Keratinocyte (primary cell): ENCODE results near the gene NDUFA11. TPM values are rescaled to one million over a fixed set of nuclear protein-coding genes. Genes with fewer than 3 reads are reported as not detected.

Source experiments
- DNase-seq: peaks from one replicate; pipeline ENCODE4 v3.0.0-alpha.2; 2011; ENCODE audit warnings: low read depth, missing footprints, low spot score
- FAIRE-seq: peaks from 2 replicates; lab custom pipeline; 2011; peaks lifted over from hg19 to GRCh38; lab: Jason Lieb, UNC
- H2AFZ ChIP-seq: 2 replicates; pipeline ENCODE4 v1.6.0; 2012; ENCODE audit warnings: low read length, control low read depth, inconsistent platforms; ENCODE audit not compliant: control insufficient read depth
- H3K27ac ChIP-seq: 2 replicates; pipeline ENCODE4 v1.5.1; 2011; ENCODE audit warnings: low read length; ENCODE audit not compliant: control insufficient read depth, insufficient read depth
- H3K27me3 ChIP-seq: 3 replicates; pipeline ENCODE4 v1.6.0; 2011; ENCODE audit warnings: low read length; ENCODE audit not compliant: control insufficient read depth, insufficient read depth; ENCODE audit errors: extremely low read depth
- H3K36me3 ChIP-seq, 2 experiments: 2 replicates in 1 of 2; 3 replicates in 1 of 2; pipeline ENCODE4 v1.5.1; 2011; ENCODE audit warnings: low read length in 2 of 2, mild to moderate bottlenecking in 1 of 2; ENCODE audit not compliant: control insufficient read depth in 2 of 2, insufficient read depth in 2 of 2; ENCODE audit errors: extremely low read depth in 1 of 2
- H3K4me1 ChIP-seq: 3 replicates; pipeline ENCODE4 v1.5.1; 2011; ENCODE audit warnings: low read length; ENCODE audit not compliant: control insufficient read depth, insufficient read depth; ENCODE audit errors: extremely low read depth
- H3K4me2 ChIP-seq: 3 replicates; pipeline ENCODE4 v1.6.0; 2011; ENCODE audit warnings: low read depth, low read length; ENCODE audit not compliant: control insufficient read depth, insufficient read depth; ENCODE audit errors: extremely low read depth
- H3K4me3 ChIP-seq, 3 experiments: fragments of 200-600 bp in 1 of 3; sonication (generic) in 1 of 3; 2 replicates in 2 of 3; 3 replicates in 1 of 3; pipeline ENCODE4 v1.5.1; 2011 to 2016; ENCODE audit warnings: low read length in 3 of 3, mild to moderate bottlenecking in 3 of 3, control low read depth in 2 of 3, inconsistent platforms in 1 of 3, low read depth in 1 of 3, mixed read lengths in 1 of 3, mixed run types in 1 of 3, moderate library complexity in 1 of 3; ENCODE audit not compliant: control insufficient read depth in 2 of 3, insufficient read depth in 2 of 3; ENCODE audit errors: extremely low read depth in 1 of 3
- H3K79me2 ChIP-seq: 2 replicates; pipeline ENCODE4 v1.6.0; 2012; ENCODE audit warnings: low read length; ENCODE audit not compliant: control insufficient read depth, insufficient read depth
- H3K9ac ChIP-seq: 3 replicates; pipeline ENCODE4 v1.6.0; 2011; ENCODE audit warnings: low read length; ENCODE audit not compliant: control insufficient read depth, insufficient read depth; ENCODE audit errors: extremely low read depth
- H3K9me1 ChIP-seq: 3 replicates; pipeline ENCODE4 v1.6.0; 2011; ENCODE audit warnings: low read length; ENCODE audit not compliant: control insufficient read depth, insufficient read depth; ENCODE audit errors: extremely low read depth
- H3K9me3 ChIP-seq: 2 replicates; pipeline ENCODE4 v1.5.1; 2012; ENCODE audit warnings: low read depth, low read length; ENCODE audit not compliant: control insufficient read depth
- H4K20me1 ChIP-seq: 3 replicates; pipeline ENCODE4 v1.6.0; 2011; ENCODE audit warnings: low read length; ENCODE audit not compliant: control insufficient read depth, insufficient read depth; ENCODE audit errors: extremely low read depth
- CTCF ChIP-seq, 3 experiments: IDR thresholded peaks in 1 of 3; conservative IDR thresholded peaks in 1 of 3; optimal IDR thresholded peaks in 1 of 3; 2 replicates in 2 of 3; 3 replicates in 1 of 3; pipeline versions ENCODE3 to v1.5.1; 2011; ENCODE audit warnings: low read length in 3 of 3, mild to moderate bottlenecking in 3 of 3, moderate library complexity in 2 of 3, control low read depth in 1 of 3, inconsistent platforms in 1 of 3; ENCODE audit not compliant: insufficient read depth in 2 of 3; ENCODE audit errors: extremely low read depth in 1 of 3
- EZH2 ChIP-seq: IDR thresholded peaks from one replicate; pipeline ENCODE4 v1.6.1; 2012; ENCODE audit warnings: inconsistent platforms, mild to moderate bottlenecking, low read length, moderate library complexity
- dilution Hi-C: fragments of 300-500 bp; cut with MboI; formaldehyde crosslinking; loops from one replicate; pipeline ENCODE4 v1.7.0; 2020; ENCODE audit warnings: low sequenced_read_pairs; ENCODE audit not compliant: extremely low pct_ligation_motif_present
- polyA plus RNA-seq, 5 experiments: library from polyadenylated mRNA; depleted of rRNA in 3 of 5; stranded (reverse) in 3 of 5; stranded (forward) in 1 of 5; unstranded in 1 of 5; fragments of >200 nt; gene quantifications; 1 replicate in 1 of 5; 2 replicates in 3 of 5; 3 replicates in 1 of 5; pipeline versions ENCODE4 v1.2.1 to v1.2.3, GENCODE V29; 2011 to 2012; ENCODE audit warnings: missing spikeins in 2 of 5, low read depth in 1 of 5, low replicate concordance in 1 of 5

Gene NDUFA11
- polyA plus RNA-seq, 1 donor (not counting 4 experiments of a cell fraction or from before 2014, with no cell fraction given) = 122 TPM

GRCh38 chr19:5891572-5891937, 12.0 kb downstream of the NDUFA11 start:
- no peak overlapping the region for H3K9ac ChIP-seq
- H3K4me3 ChIP-seq = no peak overlapping the region
- dilution Hi-C loops = no loop called here
- H3K27me3 ChIP-seq = no peaks in the 10 kb centered on the region
- H3K27ac ChIP-seq = no peak overlapping the region
- no peak overlapping the region for H2AFZ ChIP-seq
- H3K79me2 ChIP-seq = no peaks in the 10 kb centered on the region
- no peaks in the 10 kb centered on the region for H3K9me3 ChIP-seq
- no peak for FAIRE-seq
- no peaks in the 10 kb centered on the region for H3K9me1 ChIP-seq
- H3K36me3 ChIP-seq = peaks cover 5 to 14% of the 10 kb centered on the region in 2 experiments
- H3K4me2 ChIP-seq = no peak overlapping the region
- H3K4me1 ChIP-seq = peaks cover 18% of the 10 kb centered on the region
- DNase-seq = no peak
- TF ChIP-seq EZH2 (no peak), CTCF (optimal IDR thresholded peaks at IDR 0.05 in 1 of 3, IDR thresholded peaks at IDR 0.05 in 1 of 3, conservative IDR thresholded peaks at IDR 0.05 in 1 of 3; ENCODE audit: extremely low read depth in 1 of 3, insufficient read depth in 2 of 3, low read length in 3 of 3) (no peak)
- no peaks in the 10 kb centered on the region for H4K20me1 ChIP-seq

- no peak overlapping the region for H3K4me2 ChIP-seq
- H3K9me3 ChIP-seq = no peaks in the 10 kb centered on the region
- H3K9me1 ChIP-seq = no peaks in the 10 kb centered on the region
- dilution Hi-C loops = no loop called here
- no peak overlapping the region for H2AFZ ChIP-seq
- DNase-seq = no peak
- no peaks in the 10 kb centered on the region for H3K27me3 ChIP-seq
- peaks cover 18% of the 10 kb centered on the region for H3K4me1 ChIP-seq
- TF ChIP-seq EZH2 = no peak
- no peaks in the 10 kb centered on the region for H3K79me2 ChIP-seq
- H3K36me3 ChIP-seq = peaks cover 0 to 3% of the 10 kb centered on the region in 2 experiments
- no peak overlapping the region for H3K4me3 ChIP-seq
- no peak for FAIRE-seq
- H4K20me1 ChIP-seq = no peaks in the 10 kb centered on the region
- H3K9ac ChIP-seq = no peak overlapping the region
- H3K27ac ChIP-seq = no peak overlapping the region
Measured at GRCh38 chr19:5890099-5890498, 13.5 kb downstream of the NDUFA11 start.

DNA sequence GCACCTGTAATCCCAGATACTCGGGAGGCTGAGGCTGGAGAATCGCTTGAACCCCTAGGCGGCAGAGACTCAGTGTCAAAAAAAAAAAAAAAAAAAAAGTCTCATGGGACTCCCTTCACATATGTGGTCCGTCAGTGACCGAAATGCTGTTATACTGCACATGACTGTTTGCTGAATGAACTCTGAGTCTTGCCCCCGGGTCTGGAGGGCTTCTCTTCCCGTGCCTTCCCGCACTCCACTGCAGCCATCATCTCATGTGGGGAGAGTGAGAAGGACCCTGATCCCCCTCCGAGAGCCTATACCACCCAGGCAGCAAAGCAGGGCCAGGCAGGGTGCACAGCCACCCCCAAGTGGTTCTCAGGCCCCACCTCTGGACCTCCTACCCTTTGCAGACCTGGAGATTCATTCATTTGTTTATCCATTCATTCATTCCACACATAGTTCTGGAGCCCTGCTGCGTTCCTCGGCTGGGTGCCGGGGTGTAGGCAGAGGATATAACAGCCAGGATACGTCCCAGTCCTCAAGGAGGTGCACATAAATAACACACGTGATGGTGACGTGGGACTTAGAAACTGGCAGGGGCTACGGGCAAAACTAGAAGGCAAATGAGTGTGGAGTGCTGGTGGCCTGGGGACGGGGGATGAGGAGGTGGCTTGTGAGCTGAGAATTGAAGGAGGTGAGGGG, 14.2 kb downstream of the NDUFA11 start:
- dilution Hi-C loops = no loop called here
- FAIRE-seq = no peak
- no peak overlapping the region for H3K27ac ChIP-seq
- no peaks in the 10 kb centered on the region for H4K20me1 ChIP-seq
- no peak overlapping the region for H3K9ac ChIP-seq
- no peaks in the 10 kb centered on the region for H3K9me1 ChIP-seq
- DNase-seq = no peak
- no peaks in the 10 kb centered on the region for H3K27me3 ChIP-seq
- no peaks in the 10 kb centered on the region for H3K9me3 ChIP-seq
- no peak overlapping the region for H3K4me2 ChIP-seq
- H3K4me1 ChIP-seq = peaks cover 12% of the 10 kb centered on the region
- H3K79me2 ChIP-seq = no peaks in the 10 kb centered on the region
- TF ChIP-seq EZH2 (no peak), CTCF (optimal IDR thresholded peaks at IDR 0.05 in 1 of 3, IDR thresholded peaks at IDR 0.05 in 1 of 3, conservative IDR thresholded peaks at IDR 0.05 in 1 of 3; ENCODE audit: extremely low read depth in 1 of 3, insufficient read depth in 2 of 3, low read length in 3 of 3) (no peak)
- no peaks in the 10 kb centered on the region for H3K36me3 ChIP-seq
- H3K4me3 ChIP-seq = no peak overlapping the region
- H2AFZ ChIP-seq = no peak overlapping the region
